HEK293 (cell line): ENCODE measurements around the gene CALCOCO2.

Source experiments
- CTCF ChIP-seq: fragments of 450-650 bp; formaldehyde crosslinking; IDR thresholded peaks from 2 replicates; pipeline ENCODE4 v1.5.1; 2016; ENCODE audit warnings: missing biosample characterization, missing genetic modification characterization
- ELK4 ChIP-seq: IDR thresholded peaks from 2 replicates; pipeline ENCODE4 v1.6.1; 2011; ENCODE audit warnings: mild to moderate bottlenecking, low read depth, low read length, borderline replicate concordance
- GLIS2 ChIP-seq: fragments of 450-650 bp; formaldehyde crosslinking; IDR thresholded peaks from 2 replicates; pipeline ENCODE4 v1.5.1; 2016; ENCODE audit warnings: missing biosample characterization, missing genetic modification characterization
- KLF16 ChIP-seq: fragments of 450-650 bp; formaldehyde crosslinking; IDR thresholded peaks from 2 replicates; pipeline ENCODE4 v1.5.1; 2017; ENCODE audit warnings: missing biosample characterization, missing genetic modification characterization
- KLF9 ChIP-seq: fragments of 450-650 bp; formaldehyde crosslinking; IDR thresholded peaks from 2 replicates; pipeline ENCODE4 v1.5.1; 2016; ENCODE audit warnings: missing biosample characterization, missing genetic modification characterization, low read depth
- MEIS1 ChIP-seq: sonication (generic); formaldehyde crosslinking; IDR thresholded peaks from 2 replicates; pipeline ENCODE4 v1.8.1; 2022; ENCODE audit warnings: missing genetic modification reagents, mild to moderate bottlenecking, borderline replicate concordance
- SP2 ChIP-seq: fragments of 450-650 bp; formaldehyde crosslinking; IDR thresholded peaks from 2 replicates; pipeline ENCODE4 v1.5.1; 2016; ENCODE audit warnings: missing biosample characterization, missing genetic modification characterization
- TCF7L2 ChIP-seq: IDR thresholded peaks from 2 replicates; pipeline ENCODE4 v1.6.1; 2011; ENCODE audit warnings: low read depth, mild to moderate bottlenecking, inconsistent platforms, low read length, moderate library complexity, borderline replicate concordance
- ZNF121 ChIP-seq: fragments of 450-650 bp; formaldehyde crosslinking; IDR thresholded peaks from 2 replicates; pipeline ENCODE4 v1.5.1; 2016; ENCODE audit warnings: missing biosample characterization, missing genetic modification characterization
- ZNF18 ChIP-seq: fragments of 450-650 bp; formaldehyde crosslinking; IDR thresholded peaks from 2 replicates; pipeline ENCODE4 v1.5.1; 2016; ENCODE audit warnings: missing biosample characterization, missing genetic modification characterization
- ZNF274 ChIP-seq, 2 experiments: fragments of 200-500 bp in 1 of 2; fragments of 450-650 bp in 1 of 2; sonication (Bioruptor generic) in 1 of 2; formaldehyde crosslinking in 1 of 2; IDR thresholded peaks; 2 replicates each; pipeline versions ENCODE4 v1.5.1 to v1.6.1; 2014 to 2016; ENCODE audit warnings: borderline replicate concordance in 1 of 2, inconsistent platforms in 1 of 2, low read length in 1 of 2, missing biosample characterization in 1 of 2, missing genetic modification characterization in 1 of 2
- ZNF311 ChIP-seq: fragments of 450-650 bp; formaldehyde crosslinking; IDR thresholded peaks from 2 replicates; pipeline ENCODE4 v1.5.1; 2017; ENCODE audit warnings: missing biosample characterization, missing genetic modification characterization, borderline replicate concordance
- ZNF549 ChIP-seq: fragments of 450-650 bp; IDR thresholded peaks from 2 replicates; pipeline ENCODE4 v1.5.1; 2018; ENCODE audit warnings: missing biosample characterization, missing genetic modification characterization, mild to moderate bottlenecking, inconsistent platforms, moderate library complexity
- ZNF585B ChIP-seq: fragments of 450-650 bp; formaldehyde crosslinking; IDR thresholded peaks from 2 replicates; pipeline ENCODE4 v1.5.1; 2016; ENCODE audit warnings: missing biosample characterization, missing genetic modification characterization

GRCh38 chr17:48792033-48792798, 38.6 kb upstream of the CALCOCO2 start:
- TF ChIP-seq GLIS2 (tag by site-specific recombination): no peak
- no peak for TF ChIP-seq CTCF (tag by site-specific recombination)
- no peak for TF ChIP-seq ZNF549
- TF ChIP-seq TCF7L2: no peak
- no peak for TF ChIP-seq ZNF18 (tag by site-specific recombination)
- TF ChIP-seq MEIS1 (CRISPR knock-in tag): no peak
- no peak for TF ChIP-seq ZNF311 (tag by site-specific recombination)
- TF ChIP-seq ELK4: no peak
- TF ChIP-seq ZNF585B (tag by site-specific recombination): no peak
- no peak for TF ChIP-seq KLF9 (tag by site-specific recombination)
- TF ChIP-seq SP2 (tag by site-specific recombination): no peak
- no peak for TF ChIP-seq ZNF274 (IDR thresholded peaks at IDR 0.05; ENCODE audit: low read length)
- TF ChIP-seq ZNF274 (tag by site-specific recombination; IDR thresholded peaks at IDR 0.05; ENCODE audit: borderline replicate concordance): no peak
- TF ChIP-seq KLF16 (tag by site-specific recombination): no peak
- TF ChIP-seq ZNF121 (tag by site-specific recombination): no peak
